Uterus (tissue), 2 donors: Measurements from ENCODE around the gene DCBLD2.

Experiments used
- CTCF ChIP-seq, 4 experiments: fragments of 200-600 bp in 2 of 4; fragments of 450-650 bp in 2 of 4; sonication (generic) in 2 of 4; IDR thresholded peaks; one replicate each; pipeline ENCODE4 v1.5.1; 2016 to 2019; ENCODE audit warnings: antibody characterized with exemption in 4 of 4, mild to moderate bottlenecking in 2 of 4, moderate library complexity in 1 of 4
- POLR2A ChIP-seq, 2 donors: fragments of 450-650 bp; IDR thresholded peaks; one replicate each; pipeline ENCODE4 v1.6.1; 2016; ENCODE audit warnings: antibody characterized with exemption in 2 of 2, mild to moderate bottlenecking in 1 of 2, moderate library complexity in 1 of 2

- TF ChIP-seq POLR2A (IDR thresholded peaks at IDR 0.05) (no peak), CTCF (IDR thresholded peaks at IDR 0.05) (no peak)
Observed at GRCh38 chr3:98897701-98898100, 3.8 kb downstream of the DCBLD2 start.
